ENCODE data around the gene NEXN.
A peak's percentile ranks its signal among the peaks of the same experiment; 100 is the strongest.

Gene NEXN

GRCh38 chr1:77925956-77926355 lies 37.5 kb downstream of the NEXN start:
- Histone ChIP-seq H3K27me3 (ENCODE audit: insufficient read depth, poor library complexity, severe bottlenecking) (no peaks in the 10 kb centered on the region), H3K27ac (replicated peaks) (no peak overlapping the region), H3K4me3 (replicated peaks; ENCODE audit: insufficient read depth, low read length) (no peak overlapping the region)
- no peak for TF ChIP-seq CTCF (IDR thresholded peaks at IDR 0.05; ENCODE audit: insufficient read depth, low read length)
- TF ChIP-seq POLR2AphosphoS5 (IDR thresholded peaks at IDR 0.05; ENCODE audit: low read depth): no peak
- no peak for TF ChIP-seq SPI1 (IDR thresholded peaks at IDR 0.05; ENCODE audit: borderline replicate concordance, low read depth)
- TF ChIP-seq REST (IDR thresholded peaks at IDR 0.05; ENCODE audit: insufficient replicate concordance, low read depth): no peak
- no peak for TF ChIP-seq GABPA (IDR thresholded peaks at IDR 0.05; ENCODE audit: low read depth)
- no peak for DNase-seq (ENCODE audit: low read depth in 1 of 2, low spot score in 1 of 2)

GRCh38 chr1:77926561-77927357 lies 38.3 kb downstream of the NEXN start:
- no peak for TF ChIP-seq POLR2AphosphoS5 (IDR thresholded peaks at IDR 0.05; ENCODE audit: low read depth)
- no peak for TF ChIP-seq CTCF (IDR thresholded peaks at IDR 0.05; ENCODE audit: insufficient read depth, low read length)
- no peak for TF ChIP-seq REST (IDR thresholded peaks at IDR 0.05; ENCODE audit: insufficient replicate concordance, low read depth)
- no peak for TF ChIP-seq GABPA (IDR thresholded peaks at IDR 0.05; ENCODE audit: low read depth)
- TF ChIP-seq SPI1 (IDR thresholded peaks at IDR 0.05; ENCODE audit: borderline replicate concordance, low read depth): no peak
- Histone ChIP-seq H3K27ac (replicated peaks) (peak overlapping the region; percentile 24; the same call in 1 of the 2 replicates), H3K4me3 (replicated peaks; ENCODE audit: insufficient read depth, low read length) (peak overlapping the region; percentile 28), H3K27me3 (ENCODE audit: insufficient read depth, poor library complexity, severe bottlenecking) (no peaks in the 10 kb centered on the region)
- DNase-seq (ENCODE audit: low read depth in 1 of 2, low spot score in 1 of 2): no peak

- TF ChIP-seq GABPA (IDR thresholded peaks at IDR 0.05; ENCODE audit: low read depth) (no peak), REST (IDR thresholded peaks at IDR 0.05; ENCODE audit: insufficient replicate concordance, low read depth) (no peak), POLR2AphosphoS5 (IDR thresholded peaks at IDR 0.05; ENCODE audit: low read depth) (no peak), CTCF (IDR thresholded peaks at IDR 0.05; ENCODE audit: insufficient read depth, low read length) (no peak), SPI1 (IDR thresholded peaks at IDR 0.05; ENCODE audit: borderline replicate concordance, low read depth) (no peak)
- no peak overlapping the region for H3K27ac ChIP-seq (replicated peaks)
Measured at GRCh38 chr1:77927414-77927813, 39.0 kb downstream of the NEXN start.

More at GRCh38 chr1:77927414-77927813, 39.0 kb downstream of the NEXN start:
- H3K27me3 ChIP-seq (ENCODE audit: insufficient read depth, poor library complexity, severe bottlenecking): no peaks in the 10 kb centered on the region
- no peak for DNase-seq (ENCODE audit: low read depth in 1 of 2, low spot score in 1 of 2)
- no peak overlapping the region; the same call in 1 of the 2 replicates for H3K4me3 ChIP-seq (replicated peaks; ENCODE audit: insufficient read depth, low read length)

Data from HL-60 (cell line).